ENCODE results near the gene TTC31. TPM values are rescaled to one million over a fixed set of nuclear protein-coding genes. Genes with fewer than 3 reads are reported as not detected.

Gene TTC31
- total RNA-seq, 1 experiment from 2014 or later, result 38.3 TPM

DNA sequence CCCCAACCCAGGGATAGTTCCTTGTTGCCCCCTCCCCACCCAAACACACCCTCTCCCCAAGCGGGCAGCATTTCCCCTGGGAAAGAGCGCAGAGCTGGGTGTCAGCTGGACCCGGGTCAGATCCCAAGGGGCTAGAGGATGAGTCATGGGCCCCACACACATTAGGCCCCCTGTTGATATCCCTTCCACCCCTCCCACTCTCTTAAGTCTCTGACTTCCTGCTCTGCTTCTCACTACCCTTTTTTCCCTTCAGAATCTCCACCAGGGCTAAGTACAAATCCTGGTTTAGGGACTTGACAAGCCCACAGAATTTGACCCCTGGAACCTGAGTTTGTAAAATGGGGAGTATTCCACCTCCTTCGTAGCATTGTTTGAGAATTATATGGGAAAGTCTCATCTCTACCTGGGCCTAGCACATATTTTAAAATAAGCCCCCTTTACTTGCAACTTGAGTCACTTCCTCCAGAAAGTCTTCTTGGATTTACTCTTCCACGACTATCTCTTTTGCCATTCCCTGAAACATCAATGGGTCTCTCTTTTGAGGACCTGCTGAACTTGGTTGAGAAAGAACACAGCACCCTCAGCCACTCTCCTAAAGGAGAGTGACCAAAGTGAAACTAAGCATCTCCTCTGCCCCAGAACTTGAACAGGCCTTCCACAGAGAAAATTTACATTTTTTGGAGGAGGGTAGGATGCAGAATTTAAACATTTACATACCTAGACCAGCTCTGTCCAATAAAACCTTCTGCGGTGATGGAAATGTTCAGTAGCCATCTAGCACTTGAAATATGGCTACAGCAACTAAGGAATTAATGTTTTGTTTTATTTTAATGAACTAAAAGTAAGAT, 45.8 kb upstream of the TTC31 start:
- ChIA-PET POLR2A (no interaction called here), CTCF (interaction anchor here (0.9 kb wide), 1 partner anchor 103 kb away, joined by 4 read pairs; no protein-coding TSS in a partner anchor)
- no peaks in the 10 kb centered on the region; the same call in 1 of the 2 replicates for H3K27me3 Mint-ChIP-seq (ENCODE audit: low read depth)
- H3K9me3 Mint-ChIP-seq, result no peaks in the 10 kb centered on the region
- ATAC-seq (no peak), DNase-seq (ENCODE audit: low spot score) (no peak)
- peak overlapping the region; percentile 66 for H3K27ac Mint-ChIP-seq
- TF ChIP-seq ATF2 (CRISPR knock-in tag; IDR thresholded peaks at IDR 0.05; ENCODE audit: borderline replicate concordance, low read depth) (no peak), RORB (CRISPR knock-in tag; IDR thresholded peaks at IDR 0.05) (no peak)
- TF ChIP-seq, protein P1, sequence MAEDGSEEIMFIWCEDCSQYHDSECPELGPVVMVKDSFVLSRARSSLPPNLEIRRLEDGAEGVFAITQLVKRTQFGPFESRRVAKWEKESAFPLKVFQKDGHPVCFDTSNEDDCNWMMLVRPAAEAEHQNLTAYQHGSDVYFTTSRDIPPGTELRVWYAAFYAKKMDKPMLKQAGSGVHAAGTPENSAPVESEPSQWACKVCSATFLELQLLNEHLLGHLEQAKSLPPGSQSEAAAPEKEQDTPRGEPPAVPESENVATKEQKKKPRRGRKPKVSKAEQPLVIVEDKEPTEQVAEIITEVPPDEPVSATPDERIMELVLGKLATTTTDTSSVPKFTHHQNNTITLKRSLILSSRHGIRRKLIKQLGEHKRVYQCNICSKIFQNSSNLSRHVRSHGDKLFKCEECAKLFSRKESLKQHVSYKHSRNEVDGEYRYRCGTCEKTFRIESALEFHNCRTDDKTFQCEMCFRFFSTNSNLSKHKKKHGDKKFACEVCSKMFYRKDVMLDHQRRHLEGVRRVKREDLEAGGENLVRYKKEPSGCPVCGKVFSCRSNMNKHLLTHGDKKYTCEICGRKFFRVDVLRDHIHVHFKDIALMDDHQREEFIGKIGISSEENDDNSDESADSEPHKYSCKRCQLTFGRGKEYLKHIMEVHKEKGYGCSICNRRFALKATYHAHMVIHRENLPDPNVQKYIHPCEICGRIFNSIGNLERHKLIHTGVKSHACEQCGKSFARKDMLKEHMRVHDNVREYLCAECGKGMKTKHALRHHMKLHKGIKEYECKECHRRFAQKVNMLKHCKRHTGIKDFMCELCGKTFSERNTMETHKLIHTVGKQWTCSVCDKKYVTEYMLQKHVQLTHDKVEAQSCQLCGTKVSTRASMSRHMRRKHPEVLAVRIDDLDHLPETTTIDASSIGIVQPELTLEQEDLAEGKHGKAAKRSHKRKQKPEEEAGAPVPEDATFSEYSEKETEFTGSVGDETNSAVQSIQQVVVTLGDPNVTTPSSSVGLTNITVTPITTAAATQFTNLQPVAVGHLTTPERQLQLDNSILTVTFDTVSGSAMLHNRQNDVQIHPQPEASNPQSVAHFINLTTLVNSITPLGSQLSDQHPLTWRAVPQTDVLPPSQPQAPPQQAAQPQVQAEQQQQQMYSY (CRISPR knock-in tag; IDR thresholded peaks at IDR 0.05), result peak; percentile 69
- peaks cover 21% of the 10 kb centered on the region for H3K36me3 Mint-ChIP-seq
- H3K4me3 Mint-ChIP-seq, result peak overlapping the region; percentile 1
- peaks cover 30% of the 10 kb centered on the region for H3K4me1 Mint-ChIP-seq

DNA sequence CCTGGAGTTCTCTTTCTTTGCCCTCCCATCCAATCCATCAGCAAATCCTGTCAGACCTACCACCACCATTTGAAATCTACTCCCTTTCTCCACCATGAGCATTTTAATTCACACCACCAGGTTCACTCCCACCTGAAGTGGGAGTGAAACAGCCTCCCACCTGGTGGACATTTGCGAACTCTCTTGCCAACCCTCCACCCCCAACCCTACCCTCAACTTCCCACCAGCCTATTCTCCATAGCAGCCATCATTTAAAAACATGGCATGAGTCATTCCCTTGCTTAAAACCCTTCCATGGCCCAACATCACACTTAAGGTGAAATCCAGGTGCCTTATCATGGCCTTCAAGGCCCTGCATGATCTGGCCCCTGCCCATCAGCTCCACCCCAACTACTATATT, 44.6 kb upstream of the TTC31 start:
- ChIA-PET CTCF (interaction anchor here (0.8 kb wide), 1 partner anchor 29 kb away, joined by 3 read pairs; no protein-coding TSS in a partner anchor), POLR2A (no interaction called here)
- H3K27me3 Mint-ChIP-seq (ENCODE audit: low read depth), result peaks cover 3% of the 10 kb centered on the region
- H3K4me3 Mint-ChIP-seq, result peak overlapping the region; percentile 99; the same call in 1 of the 2 replicates
- ATAC-seq (no peak), DNase-seq (ENCODE audit: low spot score) (no peak)
- peaks cover 34% of the 10 kb centered on the region for H3K4me1 Mint-ChIP-seq
- H3K27ac Mint-ChIP-seq, result peak overlapping the region; percentile 69
- H3K36me3 Mint-ChIP-seq, result peaks cover 16% of the 10 kb centered on the region; the same call in 1 of the 2 replicates
- H3K9me3 Mint-ChIP-seq, result no peaks in the 10 kb centered on the region
- TF ChIP-seq, protein P2, sequence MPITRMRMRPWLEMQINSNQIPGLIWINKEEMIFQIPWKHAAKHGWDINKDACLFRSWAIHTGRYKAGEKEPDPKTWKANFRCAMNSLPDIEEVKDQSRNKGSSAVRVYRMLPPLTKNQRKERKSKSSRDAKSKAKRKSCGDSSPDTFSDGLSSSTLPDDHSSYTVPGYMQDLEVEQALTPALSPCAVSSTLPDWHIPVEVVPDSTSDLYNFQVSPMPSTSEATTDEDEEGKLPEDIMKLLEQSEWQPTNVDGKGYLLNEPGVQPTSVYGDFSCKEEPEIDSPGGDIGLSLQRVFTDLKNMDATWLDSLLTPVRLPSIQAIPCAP (CRISPR knock-in tag; IDR thresholded peaks at IDR 0.05), result no peak
- no peak for TF ChIP-seq OVOL2 (CRISPR knock-in tag; IDR thresholded peaks at IDR 0.05; ENCODE audit: borderline replicate concordance)
- no peak for TF ChIP-seq TEAD1 (CRISPR knock-in tag; IDR thresholded peaks at IDR 0.05)
- TF ChIP-seq ZNF219 (CRISPR knock-in tag; IDR thresholded peaks at IDR 0.05; ENCODE audit: borderline replicate concordance), result no peak
- TF ChIP-seq TEAD4 (CRISPR knock-in tag; IDR thresholded peaks at IDR 0.05), result no peak
- TF ChIP-seq TCF7 (CRISPR knock-in tag; IDR thresholded peaks at IDR 0.05; ENCODE audit: low read depth), result no peak
- TF ChIP-seq GRHL2 (CRISPR knock-in tag; IDR thresholded peaks at IDR 0.05; ENCODE audit: insufficient replicate concordance, severe bottlenecking), result no peak
- TF ChIP-seq NR3C1 (CRISPR knock-in tag; conservative IDR thresholded peaks at IDR 0.05; ENCODE audit: low read depth), result no peak
- no peak for TF ChIP-seq ESRRA (CRISPR knock-in tag; IDR thresholded peaks at IDR 0.05; ENCODE audit: borderline replicate concordance)
- no peak for TF ChIP-seq ATF2 (CRISPR knock-in tag; IDR thresholded peaks at IDR 0.05; ENCODE audit: borderline replicate concordance, low read depth)
- TF ChIP-seq, protein P3, sequence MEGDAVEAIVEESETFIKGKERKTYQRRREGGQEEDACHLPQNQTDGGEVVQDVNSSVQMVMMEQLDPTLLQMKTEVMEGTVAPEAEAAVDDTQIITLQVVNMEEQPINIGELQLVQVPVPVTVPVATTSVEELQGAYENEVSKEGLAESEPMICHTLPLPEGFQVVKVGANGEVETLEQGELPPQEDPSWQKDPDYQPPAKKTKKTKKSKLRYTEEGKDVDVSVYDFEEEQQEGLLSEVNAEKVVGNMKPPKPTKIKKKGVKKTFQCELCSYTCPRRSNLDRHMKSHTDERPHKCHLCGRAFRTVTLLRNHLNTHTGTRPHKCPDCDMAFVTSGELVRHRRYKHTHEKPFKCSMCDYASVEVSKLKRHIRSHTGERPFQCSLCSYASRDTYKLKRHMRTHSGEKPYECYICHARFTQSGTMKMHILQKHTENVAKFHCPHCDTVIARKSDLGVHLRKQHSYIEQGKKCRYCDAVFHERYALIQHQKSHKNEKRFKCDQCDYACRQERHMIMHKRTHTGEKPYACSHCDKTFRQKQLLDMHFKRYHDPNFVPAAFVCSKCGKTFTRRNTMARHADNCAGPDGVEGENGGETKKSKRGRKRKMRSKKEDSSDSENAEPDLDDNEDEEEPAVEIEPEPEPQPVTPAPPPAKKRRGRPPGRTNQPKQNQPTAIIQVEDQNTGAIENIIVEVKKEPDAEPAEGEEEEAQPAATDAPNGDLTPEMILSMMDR (IDR thresholded peaks at IDR 0.05), result no peak
- no peak for TF ChIP-seq E2F1 (CRISPR knock-in tag; IDR thresholded peaks at IDR 0.05)
- TF ChIP-seq KAT7 (CRISPR knock-in tag; IDR thresholded peaks at IDR 0.05; ENCODE audit: borderline replicate concordance), result no peak
- TF ChIP-seq ATF6 (CRISPR knock-in tag; IDR thresholded peaks at IDR 0.05), result no peak
- no peak for TF ChIP-seq ZMAT4 (CRISPR knock-in tag; IDR thresholded peaks at IDR 0.05)
- no peak for TF ChIP-seq NR1H2 (CRISPR knock-in tag; IDR thresholded peaks at IDR 0.05)
- TF ChIP-seq, protein P4, sequence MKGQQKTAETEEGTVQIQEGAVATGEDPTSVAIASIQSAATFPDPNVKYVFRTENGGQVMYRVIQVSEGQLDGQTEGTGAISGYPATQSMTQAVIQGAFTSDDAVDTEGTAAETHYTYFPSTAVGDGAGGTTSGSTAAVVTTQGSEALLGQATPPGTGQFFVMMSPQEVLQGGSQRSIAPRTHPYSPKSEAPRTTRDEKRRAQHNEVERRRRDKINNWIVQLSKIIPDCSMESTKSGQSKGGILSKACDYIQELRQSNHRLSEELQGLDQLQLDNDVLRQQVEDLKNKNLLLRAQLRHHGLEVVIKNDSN (CRISPR knock-in tag; IDR thresholded peaks at IDR 0.05), result no peak
